Stimulated activated CD4-positive, alpha-beta T cell treated with anti-CD3 and anti-CD28 coated beads, Interleukin-2, amount 100 ng/mL, for 48 hours (primary cell): ENCODE results near the gene MIER1.
"Not testable (repeated sequence)": the region's sequence is repeated elsewhere in the genome, so short reads cannot be mapped to it uniquely, and the experiment has no call there.

Experiments used
- DNase-seq, 2 donors: peaks; one replicate each; pipeline ENCODE4 v3.0.0-alpha.2; 2020

Gene MIER1

DNA sequence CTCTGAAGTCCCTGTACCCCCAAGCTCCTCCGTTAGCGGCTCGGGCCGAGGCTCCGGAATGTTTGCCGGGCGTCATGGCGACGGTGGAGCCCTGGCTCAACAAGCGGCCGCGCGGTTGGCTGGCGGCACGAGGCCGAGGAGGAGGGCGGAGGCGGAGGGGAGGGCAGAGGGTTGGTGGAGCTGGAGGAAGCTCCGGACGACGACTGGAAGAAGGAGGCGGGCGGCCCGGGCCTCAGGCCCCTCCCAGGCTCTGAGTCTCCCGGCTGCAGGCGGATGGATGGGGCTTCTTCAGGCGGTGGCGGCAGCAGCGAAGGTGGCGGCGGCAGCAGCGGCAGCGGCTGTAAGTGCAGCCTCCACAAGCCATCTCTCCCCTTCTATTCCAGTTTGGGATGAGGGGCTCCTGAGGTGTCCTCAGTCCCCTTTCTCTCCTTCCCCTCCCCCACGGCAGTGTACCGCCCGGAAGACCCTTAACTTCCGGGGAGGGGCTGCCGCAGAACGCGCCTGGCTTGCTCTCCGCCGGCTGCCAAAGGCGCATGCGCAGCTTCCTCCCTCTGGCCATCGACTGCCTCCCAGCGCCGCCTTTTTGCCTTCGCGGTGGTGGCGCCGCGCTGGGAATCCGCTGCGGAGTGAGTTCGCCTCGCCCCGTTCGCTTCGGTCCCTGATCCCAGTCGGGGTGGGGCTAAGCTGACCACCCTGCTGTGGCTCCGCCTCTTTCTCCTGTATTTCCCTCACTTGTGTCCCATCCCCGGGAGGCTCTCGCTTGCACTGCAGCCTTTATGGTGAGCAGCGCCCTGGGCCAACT lies at the start of gene MIER1, which contains the start of gene DNAI4:
Gene MIER1, plus strand, starts transcription at position 235 of the 802 bp plus-strand sequence. Its CDS starts 39 bp downstream, at position 274.
Gene DNAI4, minus strand, starts transcription at position 101 of the 802 bp plus-strand sequence. Its CDS starts 25 bp downstream, at position 76.
- DNase-seq = peak; percentile 93 to 97

DNA sequence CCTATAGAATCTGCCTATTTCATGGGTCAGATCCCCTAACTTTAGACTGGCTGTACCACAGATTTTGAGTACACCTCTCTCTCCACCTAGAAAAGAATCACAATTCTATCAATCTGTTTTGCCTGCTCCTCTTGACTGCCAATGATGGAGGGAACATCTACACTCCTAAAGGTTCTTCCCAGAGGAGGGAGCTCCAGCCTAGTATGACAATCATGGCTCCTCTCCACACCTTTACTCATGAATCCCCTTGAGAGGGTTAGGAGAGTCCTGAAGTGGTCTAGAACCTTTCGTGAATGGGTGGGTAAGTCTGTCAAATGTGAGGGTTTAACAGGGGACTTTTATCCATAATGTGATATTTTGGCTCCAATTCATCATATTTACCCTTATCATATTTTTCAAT lies 48.1 kb upstream of the MIER1 start:
- no peak for DNase-seq

DNA sequence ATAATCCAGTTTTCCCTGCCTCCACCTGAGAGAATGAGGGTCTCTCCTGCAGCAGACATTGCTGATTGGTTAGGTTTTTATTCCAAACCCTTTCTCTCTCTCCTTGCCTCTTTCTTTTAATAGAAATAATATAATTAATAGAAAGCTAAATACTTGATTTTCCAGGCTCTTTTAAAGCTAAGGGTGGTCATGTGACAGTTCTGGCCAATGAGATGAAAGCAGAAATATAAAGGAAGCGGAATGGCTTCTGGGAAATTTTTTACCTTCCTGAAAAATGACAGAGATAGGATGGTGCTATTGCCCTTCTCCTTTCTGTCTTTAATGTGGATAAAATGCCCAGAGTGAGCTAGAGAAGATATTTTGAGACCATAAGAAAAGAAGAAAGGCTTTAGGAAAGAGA lies 35.8 kb upstream of the MIER1 start:
- DNase-seq = no peak

DNA sequence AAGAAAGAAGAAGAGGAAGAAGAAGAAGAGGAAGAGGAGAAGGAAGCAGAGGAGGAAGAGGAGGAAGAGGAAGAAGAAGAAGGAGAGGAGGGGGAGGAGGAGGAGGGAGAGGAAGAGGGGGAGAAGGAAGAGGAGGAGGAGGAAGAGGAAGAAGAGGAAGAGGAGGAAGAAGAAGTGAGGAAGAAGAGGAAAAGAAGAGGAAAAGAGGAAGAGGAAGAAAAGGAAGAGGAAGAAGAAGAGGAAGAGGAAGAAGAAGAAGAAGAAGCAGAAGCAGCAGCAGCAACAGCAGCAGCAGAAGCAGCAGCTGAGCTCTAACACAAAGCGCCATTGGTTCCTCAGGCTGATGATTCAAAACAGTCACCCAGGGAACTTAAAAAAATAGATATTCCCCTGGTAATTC lies 34.2 kb upstream of the MIER1 start:
- no peak for DNase-seq

DNA sequence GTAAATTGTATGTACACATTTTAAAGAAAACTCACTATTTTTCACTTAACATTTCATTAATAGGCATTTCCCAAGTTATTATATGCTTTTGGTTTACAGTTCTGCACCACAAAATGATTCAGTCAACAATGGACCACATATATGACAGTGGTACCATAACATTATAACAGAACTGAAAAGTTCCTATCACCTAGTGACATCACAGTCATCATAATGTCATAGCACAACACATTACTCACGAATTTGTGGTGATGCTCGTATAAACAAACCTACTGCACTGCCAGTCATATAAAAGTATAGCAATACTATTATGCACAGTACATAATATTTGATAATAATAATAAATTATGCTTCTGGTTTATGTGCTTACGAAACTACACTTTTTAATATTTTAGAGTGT lies 31.1 kb upstream of the MIER1 start:
- no peak for DNase-seq

DNA sequence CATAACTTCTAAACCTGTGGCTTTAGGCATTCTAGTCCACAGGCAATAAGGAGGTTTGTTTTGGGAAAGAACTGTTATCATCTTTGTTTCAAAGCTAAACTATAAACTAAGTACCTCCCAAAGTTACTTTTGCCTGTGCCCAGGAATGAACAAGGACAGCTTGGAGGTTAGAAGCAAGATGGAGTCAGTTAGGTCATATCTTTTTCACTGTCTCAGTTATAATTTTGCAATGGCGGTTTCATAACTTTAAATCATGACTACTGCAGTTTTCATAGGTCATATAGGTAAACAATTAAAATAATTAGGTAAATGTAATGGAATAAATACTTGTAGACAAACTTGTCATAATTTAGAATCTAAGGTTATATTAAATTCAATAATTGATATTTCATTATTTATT lies 9.6 kb upstream of the MIER1 start:
- DNase-seq = not testable (repeated sequence)

DNA sequence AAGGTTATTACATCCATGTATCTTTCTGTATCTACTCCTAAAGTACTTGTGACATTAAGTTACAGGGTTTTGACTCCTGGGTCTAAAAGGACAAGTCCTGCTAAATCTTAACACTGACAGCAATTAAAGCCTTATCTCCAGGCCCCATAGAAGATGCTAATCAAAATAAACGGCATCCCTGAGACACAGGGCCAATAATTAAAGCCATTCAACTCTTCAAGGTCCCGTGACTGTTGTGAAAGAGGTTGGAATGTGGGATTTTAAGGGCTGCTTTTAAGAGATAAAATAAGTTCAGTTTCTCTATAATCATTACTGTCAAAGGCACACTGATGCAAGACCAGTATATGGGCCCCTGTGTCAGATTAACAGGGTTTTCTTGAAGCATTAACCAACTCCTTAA lies 8.5 kb upstream of the MIER1 start:
- no peak for DNase-seq

DNA sequence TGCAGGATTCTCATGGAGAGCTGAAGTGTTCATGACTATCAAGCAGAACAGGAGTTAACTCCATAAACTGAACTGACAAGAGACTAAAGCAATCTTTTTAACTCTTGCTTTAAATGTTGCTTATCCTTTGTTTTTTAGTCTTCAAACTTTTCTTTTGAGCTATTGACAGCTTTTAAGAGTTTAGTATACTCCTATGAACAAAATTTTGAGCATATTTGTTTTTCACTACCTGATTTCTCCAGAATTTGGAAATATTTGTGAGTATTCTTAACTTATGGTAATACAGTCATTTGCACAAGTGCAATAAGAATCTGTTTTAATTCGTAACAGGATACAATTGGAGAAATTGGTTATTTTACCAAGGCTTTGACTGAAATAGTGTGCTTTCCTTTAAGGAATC lies 7.3 kb upstream of the MIER1 start:
- DNase-seq = no peak

DNA sequence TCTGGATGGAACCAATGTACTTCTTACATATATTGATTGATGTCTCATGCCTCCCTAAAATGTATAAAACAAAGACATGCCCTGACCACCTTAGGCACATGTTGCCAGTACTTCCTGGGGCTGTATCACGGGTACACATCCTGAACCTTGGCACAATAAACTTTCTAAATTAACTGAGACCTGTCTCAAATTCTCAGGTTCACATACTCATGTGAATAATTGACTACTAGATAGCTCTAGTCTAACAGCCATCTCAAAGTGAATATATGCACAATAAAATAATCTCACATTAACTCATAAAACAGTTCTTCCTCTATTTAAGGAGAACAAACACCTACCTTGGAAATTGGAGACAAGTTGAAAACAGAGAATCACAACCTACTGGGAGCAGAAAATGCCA lies 5.7 kb upstream of the MIER1 start:
- DNase-seq = no peak

DNA sequence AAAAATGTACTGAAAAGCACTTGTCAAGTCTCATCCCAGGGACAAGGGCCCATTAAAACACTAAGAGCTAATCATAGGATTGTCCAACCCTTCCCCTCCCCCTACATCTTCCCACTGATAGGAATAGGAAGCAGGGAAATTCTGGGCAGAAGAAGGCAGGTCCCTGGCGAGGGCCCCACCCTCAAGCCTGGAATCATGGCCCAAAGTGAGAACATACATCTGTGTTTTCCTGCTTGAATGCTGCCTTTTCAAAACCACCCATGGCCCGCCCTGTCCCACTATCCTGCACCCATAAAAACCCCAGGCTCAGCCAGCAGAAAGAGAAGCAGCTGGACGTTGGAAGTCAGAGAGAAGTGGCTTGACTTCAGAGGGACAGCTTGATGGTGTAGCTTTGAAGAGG lies 5.0 kb upstream of the MIER1 start:
- DNase-seq = no peak

DNA sequence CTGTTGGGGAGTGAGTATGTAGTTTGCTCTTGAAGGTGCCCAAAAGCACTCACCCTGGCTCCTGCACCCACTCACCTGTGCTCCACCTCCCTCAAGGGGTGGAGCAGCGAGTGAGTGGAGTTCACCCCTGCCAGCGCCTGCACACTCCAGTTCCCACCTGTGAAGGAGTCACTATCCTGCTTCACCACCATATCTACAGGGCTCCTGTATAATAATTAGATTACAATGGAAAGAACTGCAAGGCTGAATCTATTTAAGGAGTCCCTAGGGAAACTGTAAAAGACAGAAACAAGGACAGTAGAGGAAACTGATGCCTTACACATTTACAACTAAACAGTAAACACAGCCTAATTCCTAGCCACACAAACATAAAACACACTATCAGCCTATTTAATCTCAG lies 4.2 kb upstream of the MIER1 start:
- no peak for DNase-seq

DNA sequence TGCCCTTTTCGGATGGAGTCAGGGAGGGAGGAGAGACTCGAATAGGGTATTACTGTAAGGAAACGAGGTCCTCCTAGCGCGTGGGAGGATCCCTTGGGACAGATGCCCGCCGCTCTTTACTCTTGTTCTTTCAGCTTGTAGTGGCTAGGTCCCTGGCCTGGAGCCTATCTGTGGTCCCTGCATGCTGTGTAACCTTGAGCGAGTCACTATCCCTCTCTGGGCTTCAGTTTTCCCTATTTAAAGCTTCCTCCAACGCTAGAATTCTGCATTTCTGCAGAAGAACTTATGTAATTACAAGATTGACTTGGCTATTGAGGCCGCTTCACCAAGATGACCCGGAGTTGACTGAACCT lies 744 bp downstream of the MIER1 start:
- no peak for DNase-seq

DNA sequence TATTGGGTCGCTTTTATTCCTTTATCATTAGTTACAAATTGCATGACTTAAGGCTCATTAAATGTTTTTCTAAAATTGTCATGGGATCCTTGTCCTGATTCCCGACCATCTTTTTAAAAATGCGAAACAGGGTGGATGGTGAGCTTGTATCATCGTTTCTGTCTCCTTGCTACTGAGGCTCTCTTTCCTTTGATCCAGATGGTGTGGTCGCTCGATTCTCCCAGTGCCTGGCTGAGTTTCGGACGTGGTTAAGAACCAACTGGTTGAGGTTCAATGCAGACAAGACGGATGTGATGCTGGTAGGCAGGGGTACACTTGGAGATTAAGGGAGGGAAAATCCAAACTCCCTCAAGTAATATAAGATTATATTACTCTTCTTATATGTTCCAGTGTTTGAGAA lies 1.2 kb downstream of the MIER1 start:
- no peak for DNase-seq

DNA sequence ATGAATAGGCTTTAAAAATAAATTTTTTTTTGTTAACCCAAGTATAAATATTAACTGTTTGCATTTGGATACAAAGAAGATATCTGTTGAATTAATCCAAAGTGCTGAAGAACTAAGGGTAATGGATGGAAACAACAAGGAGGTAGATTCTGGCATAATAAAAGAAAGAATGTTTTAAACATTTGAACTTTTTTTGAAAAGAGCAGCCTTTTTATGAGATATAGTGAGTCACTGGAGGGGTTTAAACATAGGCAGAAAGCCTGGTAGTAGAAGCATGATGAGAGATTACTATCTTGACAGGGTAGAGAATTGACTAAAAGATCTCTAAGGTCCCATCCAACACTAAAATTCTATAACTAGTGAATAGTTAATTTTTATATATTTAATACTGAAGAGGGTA lies 2.7 kb downstream of the MIER1 start:
- DNase-seq = no peak

DNA sequence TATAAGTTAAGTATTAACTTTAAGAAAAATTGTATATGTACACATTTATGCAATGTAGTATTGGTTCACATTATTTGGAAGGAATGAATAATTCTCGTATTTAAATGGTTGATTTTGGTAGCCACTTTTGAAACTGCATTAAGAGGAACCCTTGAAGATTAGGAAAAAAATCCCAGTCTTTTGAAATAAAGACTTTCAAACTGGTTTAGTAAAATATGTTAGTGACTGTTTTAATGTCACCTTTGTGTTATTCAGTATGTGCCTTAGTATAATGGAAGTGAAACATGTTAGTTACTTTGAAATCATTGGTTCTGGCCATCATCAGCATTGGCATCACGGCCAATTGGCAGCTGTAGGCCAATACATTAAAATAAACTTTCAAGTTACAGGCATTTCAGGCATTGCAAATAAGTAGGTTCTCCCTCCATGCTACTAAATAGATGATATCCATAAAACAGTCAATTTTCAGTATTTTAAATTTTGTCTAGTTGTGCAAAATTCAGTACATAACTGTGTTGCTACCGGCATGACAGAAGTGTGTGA lies 4.4 kb downstream of the MIER1 start:
- no peak for DNase-seq

DNA sequence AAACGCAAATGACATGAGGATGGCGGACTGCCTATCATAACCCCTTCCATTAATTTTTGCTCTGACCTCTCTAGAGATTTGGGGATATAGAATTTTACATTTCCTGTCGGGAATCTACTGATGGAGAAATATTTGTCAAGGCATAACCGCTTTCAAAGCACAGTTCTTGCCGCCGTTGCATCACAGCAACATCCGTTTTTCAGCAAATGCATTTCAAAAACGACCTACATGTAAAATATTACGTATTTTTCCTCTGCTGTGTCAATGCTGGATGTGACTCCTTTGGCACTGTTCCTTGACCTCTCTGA lies 4.9 kb downstream of the MIER1 start:
- DNase-seq = no peak

DNA sequence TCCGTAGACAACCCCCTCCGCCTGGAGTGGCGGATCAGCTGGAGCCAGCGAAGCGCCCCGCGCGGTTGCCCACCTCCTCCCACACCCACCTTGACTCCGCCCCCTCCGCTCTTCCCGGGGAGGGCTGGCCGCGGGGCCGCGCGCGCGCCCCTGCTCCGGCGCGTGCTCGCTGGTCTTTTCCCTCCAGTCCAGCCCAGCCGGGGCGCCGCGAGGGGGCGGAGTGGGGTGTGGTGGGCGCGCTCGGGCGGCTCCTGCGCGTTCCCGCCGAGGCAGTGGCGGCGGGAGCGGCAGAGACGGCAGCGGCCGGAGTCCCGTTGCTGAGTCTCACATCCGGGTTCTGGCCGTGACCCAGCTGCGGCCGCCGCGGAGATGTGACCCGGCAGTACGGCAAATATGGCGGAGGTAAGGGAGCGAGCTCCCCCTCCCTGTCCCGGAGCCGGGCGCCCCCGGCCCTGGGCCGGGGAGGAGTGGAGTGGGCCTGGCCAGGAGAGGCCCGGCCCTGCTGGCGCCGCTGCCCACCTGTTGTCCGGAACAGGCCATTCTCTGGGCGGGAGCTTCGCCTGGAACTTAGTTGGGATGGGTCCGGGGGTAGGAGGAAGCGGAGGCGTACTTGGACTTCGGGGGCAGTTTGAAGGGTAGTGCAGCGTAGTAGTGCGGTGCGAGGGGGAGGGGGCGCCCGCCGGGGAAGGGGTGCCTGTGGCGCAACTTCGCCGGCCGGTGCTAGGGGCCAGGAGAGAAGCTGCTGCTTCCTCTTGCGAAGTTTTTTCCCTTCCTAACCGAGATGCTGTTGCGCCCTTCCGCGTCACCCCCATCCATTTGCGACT lies 5.4 kb downstream of the MIER1 start:
- DNase-seq = peak; percentile 87 to 92

DNA sequence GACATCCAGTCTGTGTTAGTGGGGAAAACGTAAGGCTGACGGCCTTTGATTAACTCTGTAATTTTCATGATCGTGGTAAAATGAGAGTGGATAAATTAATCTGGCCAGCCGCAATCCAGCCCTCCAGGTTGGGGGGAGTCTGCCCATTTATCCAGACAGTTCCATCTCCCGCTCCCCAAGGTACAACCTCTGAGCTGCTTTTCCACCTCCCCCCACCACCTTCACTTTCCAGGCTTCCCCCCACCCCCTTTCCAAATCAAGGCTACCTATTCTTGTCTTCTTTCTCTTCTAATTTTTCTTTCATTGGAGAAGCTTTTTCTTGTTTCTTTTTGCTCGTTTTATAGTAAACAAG lies 6.0 kb downstream of the MIER1 start:
- DNase-seq = no peak

DNA sequence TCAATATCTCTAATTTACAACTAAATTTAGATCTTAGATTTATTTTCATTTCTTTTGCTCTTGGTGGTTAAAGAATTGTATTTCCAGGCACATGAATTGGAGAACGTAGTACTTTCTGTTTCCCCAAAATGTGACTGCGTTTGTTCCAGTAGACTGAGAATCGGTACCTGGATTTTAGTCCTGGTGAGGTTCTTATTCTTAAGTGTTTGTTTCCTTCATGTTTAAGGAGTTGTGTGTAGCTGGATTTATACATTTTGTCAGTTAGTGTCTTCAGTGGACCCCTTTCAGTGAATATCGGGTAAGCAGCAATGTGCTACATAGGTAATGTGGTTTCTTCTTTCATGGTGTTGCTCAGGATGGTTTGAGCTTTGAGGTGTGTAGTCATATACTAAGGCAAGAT lies 6.8 kb downstream of the MIER1 start:
- DNase-seq = no peak

DNA sequence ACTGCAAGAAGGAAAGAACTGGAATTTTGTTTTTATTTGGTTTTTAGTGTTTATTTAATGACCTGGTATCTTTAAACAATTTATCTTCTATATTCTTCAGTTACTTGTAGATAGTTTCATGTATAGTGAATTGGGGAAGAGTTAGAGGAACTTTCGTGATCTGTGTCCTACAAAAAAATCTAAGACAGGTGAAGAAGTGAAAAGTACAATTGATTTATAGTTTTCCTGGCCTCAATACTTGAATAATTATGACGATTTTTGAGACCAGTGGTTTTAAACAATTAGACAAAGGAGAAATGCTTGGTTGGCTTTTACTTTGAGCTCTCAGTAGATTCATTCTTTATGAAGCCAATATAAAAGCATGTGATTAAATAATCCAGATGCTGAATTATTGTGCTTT lies 7.5 kb downstream of the MIER1 start:
- no peak for DNase-seq

DNA sequence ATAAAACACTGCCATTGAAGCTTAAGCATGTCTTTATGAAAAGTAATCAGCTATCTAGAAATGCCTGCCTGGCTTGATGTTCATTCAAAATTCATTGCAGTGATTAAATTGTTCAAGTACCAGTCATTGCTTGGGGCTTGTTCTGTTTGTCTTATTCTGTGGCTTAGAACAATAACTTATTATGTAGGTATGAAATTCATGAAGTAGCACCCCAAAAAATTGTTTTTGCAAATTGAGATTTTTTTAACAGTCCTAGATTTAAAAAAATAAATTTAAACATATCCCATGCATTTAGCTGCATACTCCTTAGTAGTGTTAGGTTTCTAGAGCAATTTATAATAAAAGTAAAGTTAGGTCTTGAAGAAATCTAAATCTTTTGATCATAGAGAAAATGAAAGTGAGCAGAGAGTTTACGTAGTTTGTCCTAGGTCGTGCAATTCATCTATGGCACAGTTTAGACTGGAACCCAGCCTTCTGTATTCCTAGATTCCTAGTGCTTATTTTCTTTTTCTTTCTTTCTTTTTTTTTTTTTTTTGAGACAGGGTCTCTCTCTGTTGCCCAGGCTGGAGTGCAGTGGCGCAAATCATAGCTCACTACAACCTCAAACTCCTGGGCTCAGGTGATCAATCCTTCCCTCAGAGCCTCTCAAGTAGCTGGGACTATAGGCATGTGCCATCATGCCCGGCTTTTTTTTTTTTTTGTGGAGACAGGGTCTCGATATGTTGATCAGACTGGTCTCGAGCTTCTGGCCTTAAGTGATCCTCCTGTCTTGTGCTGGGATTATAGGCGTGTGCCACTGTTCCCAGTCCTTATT lies 9.3 kb downstream of the MIER1 start:
- no peak for DNase-seq

DNA sequence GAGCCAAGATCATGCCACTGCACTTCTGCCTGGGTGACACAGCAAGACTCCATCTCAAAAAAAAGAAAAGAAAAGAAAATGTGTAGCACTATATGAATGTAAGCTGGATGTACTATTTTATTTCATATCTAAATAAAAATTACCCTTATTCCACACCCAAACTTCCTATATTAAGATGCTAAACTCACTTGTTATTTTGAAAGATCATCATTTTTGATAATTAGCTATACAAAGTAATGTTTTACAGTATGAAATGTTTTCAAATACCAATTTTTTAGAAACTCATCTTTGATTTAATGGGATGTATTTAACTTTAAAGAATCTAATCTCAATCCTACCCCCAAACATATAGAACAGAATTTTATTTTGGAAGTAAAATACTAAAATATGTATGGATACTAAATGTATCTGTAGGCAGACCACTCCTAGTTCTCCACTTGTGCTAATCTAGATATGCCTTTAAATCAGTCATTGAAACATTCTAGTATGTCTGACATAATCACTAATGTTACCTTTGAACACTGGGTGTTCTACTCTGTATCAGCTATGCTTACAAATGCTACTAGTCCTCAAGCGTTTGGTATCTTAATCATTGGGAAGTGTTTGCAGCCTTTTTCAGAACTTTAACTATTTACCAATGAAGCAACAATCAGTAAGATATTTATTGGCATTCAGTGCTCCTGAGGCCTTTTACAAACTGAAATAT lies 12.9 kb downstream of the MIER1 start:
- DNase-seq = no peak

DNA sequence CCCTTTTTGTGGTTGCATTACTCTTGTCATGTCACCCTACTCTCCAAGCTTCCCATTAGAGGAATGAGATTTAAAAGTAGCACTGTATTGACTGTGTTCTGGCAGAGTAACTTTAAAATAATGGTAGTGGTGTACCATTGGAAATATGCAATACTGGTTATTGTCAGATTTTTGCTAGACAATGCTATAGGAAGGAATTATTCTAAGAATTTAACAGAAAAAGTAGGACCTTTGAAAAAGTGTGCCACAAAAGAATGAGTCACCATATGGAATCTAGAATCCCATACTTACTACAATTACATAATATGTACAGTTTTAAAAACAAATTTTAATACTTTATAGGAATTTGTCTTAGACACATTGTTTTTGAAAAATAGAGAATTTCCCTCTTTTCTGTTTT lies 13.8 kb downstream of the MIER1 start:
- DNase-seq = no peak
